ENCODE data around the gene BLOC1S2.
"Not testable (repeated sequence)": the region's sequence is repeated elsewhere in the genome, so short reads cannot be mapped to it uniquely, and the experiment has no call there.

BLOC1S2 gene

DNA sequence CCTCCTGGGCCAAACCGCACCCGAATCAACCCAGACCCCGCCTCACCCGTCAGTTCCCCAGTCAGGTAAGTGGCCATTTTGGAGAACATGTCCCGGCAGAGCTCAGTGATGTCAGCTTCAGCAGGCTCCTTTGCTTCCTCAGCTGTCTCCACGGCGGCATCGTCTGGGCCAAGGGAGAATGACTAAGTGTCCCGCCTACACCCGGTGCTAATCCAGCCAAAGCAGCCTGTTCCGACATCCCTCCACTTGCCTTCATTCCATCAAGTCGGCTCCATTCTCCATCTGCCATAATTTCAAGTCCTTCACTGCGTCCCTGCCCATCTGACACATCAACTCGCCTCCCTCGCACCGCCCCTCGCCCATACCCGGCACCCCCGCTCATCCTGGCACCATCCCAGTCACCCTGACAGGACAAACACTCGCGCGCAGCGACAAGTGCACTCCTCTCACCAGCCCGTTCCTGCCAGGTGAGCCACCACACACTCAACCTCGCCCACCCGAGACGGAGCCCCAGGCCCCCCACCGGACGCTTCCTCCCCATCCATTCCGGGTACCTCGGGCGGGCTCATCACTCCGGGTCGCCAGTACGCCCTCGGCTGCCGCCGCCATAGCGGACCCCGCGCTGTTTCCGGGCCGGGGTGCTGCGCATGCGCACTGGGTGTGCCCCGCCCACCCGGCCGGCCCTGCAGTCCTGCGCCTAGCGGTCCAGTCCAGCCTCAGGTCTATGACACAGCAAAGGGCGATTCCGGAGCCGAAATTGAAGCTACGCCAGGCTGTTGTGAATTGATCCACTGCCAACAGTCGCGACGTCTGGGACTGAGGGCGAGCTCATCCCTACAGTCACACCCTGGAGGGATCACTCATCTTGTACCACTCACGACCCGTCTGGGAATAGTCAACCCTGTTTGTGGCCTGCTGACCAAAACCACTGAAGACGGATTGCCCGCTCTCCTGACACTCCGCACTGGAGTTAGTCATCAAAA, at the start of gene BLOC1S2:
TSS of gene BLOC1S2 (minus strand) at position 630 of the 983 bp plus-strand sequence. CDS start at position 609, 21 bp downstream.
- peak; percentile 84 for DNase-seq (ENCODE audit: low read depth)

DNA sequence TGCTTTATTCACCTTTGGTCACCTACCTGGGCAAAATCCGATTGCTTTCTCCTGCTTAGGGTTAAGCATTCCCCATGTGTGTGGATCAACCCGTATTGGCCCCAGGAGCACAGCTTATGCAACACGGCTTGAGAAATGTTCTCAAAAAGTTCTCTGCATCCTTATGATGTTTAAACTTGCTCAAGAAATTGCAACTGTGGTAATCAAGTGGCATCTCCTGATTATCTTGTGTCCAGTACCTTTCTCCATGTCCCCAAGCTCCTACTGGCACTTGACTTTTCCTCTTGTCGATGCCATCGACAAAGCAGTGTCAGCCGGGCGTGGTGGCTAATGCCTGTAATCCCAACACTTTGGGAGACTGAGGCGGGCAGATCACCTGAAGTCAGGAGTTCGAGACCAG, 48.3 kb upstream of the BLOC1S2 start:
- peak; percentile 38 for DNase-seq (ENCODE audit: low read depth)

DNA sequence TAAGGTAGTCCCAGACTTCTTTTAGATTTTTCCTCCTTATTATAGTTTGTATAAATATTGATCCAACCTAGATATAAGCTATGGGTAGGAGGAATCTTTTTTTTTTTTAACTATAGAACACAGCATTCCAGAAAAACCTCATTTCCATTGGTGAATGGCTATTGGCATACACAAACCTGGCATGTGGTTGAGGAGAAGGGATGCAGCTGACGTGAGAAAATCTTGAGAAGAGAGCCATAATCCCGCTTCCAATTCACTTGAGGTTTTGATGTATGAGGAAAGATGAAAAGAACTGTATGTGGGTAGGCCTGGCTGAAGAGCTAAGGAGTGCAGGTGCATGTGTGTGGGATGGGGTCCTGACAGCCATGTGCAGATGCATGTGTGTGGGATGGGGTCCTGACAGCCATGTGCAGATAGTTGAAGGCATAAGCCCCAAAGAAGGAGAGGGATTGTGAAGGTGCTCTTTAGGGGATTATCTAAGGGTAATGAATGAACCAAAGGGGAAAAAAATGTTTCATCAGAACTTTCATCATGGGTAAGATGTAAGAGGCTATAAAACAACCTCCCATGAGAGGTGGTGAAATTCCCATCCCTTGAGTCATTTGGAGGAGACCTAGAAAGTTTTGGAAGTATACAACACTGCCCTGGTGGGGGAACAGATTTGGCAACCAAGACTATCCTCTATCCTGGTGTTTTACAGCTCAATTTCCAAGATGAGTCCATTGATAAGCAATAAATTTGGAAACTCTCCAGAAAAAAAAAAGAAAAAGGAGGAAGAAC, 47.4 kb upstream of the BLOC1S2 start:
- no peak for DNase-seq (ENCODE audit: low read depth)

DNA sequence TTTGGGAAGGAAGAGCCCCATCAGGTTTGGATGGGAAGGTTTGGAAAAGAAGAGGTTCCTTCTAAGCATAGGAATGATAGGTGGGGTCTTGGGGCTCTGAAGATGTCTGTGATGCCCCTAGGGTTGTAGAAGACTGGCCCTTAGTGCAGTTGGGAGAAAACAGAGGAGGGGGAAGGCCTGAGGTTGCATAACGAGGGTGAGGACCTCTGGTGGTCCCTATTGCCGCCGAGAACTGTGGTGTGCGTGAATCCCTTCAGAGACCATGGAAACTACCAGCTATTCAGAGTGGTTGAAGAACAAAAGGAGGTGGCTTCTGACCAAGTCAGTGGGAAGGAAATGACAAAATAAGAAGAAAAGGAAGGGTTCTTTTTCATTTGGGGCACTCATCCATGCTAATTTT, 46.6 kb upstream of the BLOC1S2 start:
- DNase-seq (ENCODE audit: low read depth) = no peak

DNA sequence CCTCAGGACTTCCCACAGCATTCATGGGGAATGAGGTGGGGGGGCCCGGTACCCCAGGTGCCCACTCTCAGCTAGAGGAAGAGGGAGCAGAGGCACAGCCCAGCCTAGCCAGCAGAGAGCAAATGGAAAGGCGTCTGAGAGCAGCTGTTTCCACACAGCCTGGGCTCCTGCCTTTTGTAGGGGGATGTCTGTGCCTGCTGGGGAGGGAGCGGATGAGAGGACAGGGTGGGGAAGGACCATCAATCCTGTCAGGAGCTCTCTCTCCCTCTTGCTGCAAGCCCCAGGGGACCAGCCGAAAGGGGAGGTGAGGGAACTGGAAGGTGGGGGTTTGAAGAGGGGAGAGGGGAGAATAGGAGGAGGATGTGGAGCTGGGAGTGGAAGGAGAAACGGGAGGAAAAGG, 43.6 kb upstream of the BLOC1S2 start, which contains the start of gene PKD2L1:
TSS of gene PKD2L1 (minus strand) at position 150 of the 400 bp plus-strand sequence. CDS start at position 25, 125 bp downstream.
- no peak for DNase-seq (ENCODE audit: low read depth)

DNA sequence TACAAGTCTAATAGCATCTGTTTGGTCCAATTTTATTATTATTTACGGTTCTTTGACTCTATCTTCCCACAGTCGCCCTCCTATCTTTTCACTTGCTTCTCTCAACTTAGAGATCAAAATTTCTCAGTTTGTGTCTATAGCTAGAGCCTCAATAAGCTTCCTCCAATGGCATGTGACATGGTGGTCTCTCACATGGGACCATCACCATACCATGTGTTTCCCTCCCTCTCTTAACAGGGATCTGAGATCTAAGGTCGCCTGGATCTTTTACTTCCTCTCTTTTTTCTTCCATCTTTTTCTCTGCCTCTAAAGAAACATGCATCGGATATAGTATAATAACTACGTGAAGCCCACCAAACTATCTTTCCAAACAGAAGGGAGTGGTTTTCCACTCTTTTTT, 41.7 kb upstream of the BLOC1S2 start:
- DNase-seq (ENCODE audit: low read depth) = no peak

DNA sequence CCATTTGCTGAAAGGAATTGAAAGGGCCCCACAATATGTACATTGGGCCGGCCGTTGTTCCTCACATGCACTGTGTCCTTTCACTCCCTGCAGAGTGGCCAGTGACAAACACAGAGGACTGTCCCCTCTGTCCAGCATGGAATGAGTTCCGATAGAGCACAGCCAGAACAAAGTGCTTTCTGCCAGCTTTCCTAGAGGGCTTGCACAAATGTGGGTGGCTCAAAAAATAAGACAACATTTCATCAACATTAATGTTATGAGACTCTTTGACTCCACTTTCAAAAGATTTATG, 41.2 kb upstream of the BLOC1S2 start:
- no peak for DNase-seq (ENCODE audit: low read depth)

DNA sequence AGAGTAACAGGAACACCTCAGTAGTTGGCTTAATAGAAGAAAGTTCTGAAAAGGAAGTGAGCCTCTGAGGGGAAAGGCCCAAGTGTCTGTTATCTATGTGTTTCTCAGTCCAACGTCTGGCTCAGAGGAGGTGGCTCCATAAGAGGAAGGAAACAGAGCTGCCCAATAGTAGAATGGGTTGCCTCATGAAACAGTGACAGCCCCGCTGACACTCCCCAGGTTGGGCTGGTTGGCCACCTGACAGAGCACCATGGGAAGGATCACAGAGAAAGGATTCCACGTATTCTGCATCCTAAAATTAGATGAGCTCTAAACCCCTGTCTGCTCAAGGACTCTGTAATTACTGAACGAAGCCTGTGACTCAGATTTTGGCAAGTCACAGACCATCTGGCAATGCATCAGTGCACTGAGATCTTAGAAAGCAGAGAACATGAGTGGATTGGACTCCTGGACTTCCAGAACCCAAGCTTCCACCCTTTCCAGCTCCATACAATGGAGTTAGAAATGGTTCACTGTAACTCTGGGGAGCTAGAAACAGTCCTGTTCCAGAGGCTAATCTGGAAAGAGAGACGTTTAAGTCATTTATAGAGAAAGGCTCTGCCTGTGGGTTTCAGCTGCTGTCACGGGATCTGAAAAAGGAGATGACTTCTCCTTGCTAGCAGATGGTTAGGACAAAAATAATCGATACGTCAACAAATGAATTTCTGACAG, 40.7 kb upstream of the BLOC1S2 start:
- DNase-seq (ENCODE audit: low read depth) = no peak

DNA sequence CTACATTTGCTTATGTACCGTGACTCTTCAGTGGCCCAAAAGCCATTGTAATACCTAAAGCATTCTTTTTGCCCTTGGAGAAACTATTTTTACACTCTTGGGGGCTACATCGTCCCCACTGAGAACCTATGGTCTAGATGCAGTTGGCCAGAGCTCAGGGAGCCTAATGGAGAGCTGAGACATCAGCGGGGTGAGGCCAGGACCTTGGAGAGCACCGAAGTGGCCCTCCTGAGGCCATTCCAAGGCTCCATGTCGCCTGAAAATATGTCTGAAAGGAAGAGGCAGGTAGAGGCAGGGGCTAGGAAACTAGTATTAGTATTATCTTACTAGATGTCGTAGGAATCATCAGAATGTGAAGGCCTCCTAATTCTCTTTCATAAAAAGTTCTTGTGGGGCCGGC, 38.7 kb upstream of the BLOC1S2 start:
- DNase-seq (ENCODE audit: low read depth) = no peak

DNA sequence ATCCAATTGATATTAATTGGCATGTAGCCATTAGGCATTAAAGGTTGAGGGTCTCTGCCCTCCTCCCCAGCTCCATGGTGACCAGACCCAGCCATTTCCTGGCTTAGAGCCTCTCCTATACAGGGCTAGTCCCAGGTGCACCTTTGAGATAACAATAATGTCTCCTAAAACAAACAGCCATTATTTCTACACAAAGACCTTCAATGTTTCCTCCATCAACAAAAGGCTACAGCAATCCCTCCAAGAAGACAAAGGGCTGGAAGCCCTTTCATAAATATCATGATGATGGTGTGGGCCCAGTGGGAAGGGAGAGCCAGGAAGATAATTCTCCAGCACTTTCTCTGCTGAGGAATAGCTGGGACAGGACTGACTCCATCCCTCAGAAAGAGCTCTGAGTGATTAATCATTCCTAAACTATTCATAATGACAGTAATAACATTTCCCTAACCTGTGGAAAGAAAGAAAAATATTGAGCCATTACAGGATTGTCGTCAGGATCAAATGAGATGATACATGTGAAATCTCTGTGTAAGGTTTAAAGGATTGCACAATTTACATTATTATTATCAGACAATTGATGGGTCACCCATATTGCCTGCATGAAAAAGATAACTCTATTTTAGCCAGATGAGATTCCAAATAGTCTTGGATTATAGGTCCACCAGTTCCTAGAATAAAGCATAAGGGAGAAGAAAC, 33.4 kb upstream of the BLOC1S2 start:
- DNase-seq (ENCODE audit: low read depth) = no peak

DNA sequence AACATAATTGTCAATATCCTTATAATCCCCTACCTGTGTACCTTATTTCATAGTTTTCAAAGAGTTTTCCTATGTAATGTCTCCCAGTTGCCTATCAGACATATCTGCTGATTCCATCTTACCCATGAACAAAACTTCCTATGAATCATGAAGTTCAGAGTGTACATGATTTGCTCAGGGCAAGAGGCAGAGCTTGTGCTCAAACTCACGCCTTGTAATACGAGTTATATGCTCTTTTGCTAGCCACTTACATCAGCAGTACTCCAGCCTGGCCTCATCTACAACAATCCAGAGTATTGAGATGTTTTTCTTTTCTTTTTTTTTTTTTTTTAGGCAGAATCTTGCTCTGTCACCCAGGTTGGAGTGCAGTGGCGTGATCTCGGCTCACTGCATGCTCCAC, 31.7 kb upstream of the BLOC1S2 start:
- no peak for DNase-seq (ENCODE audit: low read depth)

DNA sequence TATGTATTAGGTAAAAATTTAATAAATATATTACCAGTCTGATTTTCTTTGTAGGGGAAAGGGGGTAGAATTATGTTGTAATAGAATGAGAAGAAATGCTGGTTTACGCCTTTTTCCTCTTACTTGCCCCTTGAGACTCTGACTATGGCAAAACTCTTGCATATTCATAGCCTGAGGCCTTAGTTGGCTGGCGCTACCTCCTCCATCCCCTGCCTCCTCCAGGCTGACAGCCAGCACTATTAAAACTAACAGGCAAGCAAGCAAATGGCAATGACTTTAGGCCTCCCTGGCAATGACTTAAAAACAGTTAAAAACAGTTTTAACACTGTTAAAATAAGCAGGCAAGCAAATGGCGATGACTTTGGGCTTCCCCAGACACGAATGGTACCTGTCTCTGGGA, 29.1 kb upstream of the BLOC1S2 start:
- DNase-seq (ENCODE audit: low read depth) = peak; percentile 79

DNA sequence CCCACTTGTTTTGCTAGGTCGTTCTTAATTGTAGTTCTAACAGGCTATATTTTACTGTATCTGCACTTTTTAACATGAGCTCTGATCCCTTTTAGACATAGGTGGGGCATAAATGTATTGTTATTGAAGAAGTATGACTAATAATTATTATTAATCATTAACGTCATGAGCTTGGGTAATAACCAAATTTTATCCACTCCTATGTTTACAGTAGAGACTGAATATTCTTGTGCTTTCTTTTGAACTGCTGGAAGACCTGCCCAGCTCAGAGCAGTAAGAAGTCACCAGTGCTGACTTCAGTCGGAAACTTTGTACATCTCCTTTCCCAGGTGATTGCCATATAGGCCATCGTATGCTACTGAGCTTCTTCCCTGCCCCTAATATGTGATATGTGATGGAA, 24.8 kb upstream of the BLOC1S2 start:
- no peak for DNase-seq (ENCODE audit: low read depth)

DNA sequence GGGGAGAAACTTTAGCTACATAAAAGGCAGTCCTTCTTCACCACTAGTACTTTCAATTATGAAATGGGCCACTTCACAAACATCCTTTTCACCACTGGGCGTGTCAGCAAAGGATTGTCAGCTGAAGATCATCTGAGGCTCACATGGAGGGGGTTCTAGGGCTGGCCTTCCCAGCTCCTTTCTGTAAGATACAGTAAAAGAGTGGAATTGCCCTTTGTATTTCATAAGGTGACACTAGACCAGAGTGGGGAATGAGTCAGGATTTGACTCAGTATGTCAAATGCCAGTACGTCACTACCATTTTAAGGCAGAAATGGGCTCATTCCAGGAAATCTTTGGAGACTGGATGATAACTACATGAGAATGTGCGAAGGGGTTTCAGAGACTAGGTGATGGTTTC, 21.2 kb upstream of the BLOC1S2 start:
- DNase-seq (ENCODE audit: low read depth) = peak; percentile 9

DNA sequence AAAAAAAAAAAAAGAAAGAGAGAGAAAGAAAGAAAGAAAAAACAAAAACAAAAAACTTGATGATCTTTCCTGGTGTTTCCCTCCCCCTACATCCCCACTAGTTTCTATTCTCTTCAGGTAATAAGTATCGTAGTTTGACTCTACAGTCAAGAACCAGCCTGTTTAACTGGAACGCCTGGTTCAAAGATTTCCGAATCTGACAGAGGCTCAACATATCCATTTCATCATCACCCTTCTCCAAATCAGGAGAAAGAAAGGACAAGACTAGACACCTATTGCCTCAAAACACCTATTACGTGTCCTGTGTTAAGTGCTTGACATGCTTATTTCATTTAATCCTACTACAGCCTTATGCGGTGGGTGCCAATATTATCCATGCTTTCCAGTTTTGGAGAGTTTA, 20.4 kb upstream of the BLOC1S2 start:
- no peak for DNase-seq (ENCODE audit: low read depth)

DNA sequence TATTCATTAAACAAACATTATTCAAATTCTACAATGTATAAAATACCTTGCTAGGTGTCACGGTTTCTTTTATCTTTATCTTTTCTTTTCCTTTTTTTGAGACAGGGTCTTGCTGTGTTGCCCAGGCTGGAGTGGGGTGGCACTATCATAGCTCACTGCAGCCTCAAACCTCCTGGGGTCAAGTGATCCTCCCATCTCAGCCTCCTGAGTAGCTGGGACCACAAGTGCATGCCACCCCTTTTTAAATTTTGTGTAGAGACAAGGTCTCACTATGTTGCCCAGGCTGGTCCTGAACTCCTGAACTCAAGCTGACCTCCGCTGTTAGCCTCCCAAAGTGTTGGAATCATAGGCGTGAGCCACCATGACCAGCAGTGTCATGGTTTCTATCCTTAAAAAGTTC, 17.9 kb upstream of the BLOC1S2 start:
- DNase-seq (ENCODE audit: low read depth) = no peak

DNA sequence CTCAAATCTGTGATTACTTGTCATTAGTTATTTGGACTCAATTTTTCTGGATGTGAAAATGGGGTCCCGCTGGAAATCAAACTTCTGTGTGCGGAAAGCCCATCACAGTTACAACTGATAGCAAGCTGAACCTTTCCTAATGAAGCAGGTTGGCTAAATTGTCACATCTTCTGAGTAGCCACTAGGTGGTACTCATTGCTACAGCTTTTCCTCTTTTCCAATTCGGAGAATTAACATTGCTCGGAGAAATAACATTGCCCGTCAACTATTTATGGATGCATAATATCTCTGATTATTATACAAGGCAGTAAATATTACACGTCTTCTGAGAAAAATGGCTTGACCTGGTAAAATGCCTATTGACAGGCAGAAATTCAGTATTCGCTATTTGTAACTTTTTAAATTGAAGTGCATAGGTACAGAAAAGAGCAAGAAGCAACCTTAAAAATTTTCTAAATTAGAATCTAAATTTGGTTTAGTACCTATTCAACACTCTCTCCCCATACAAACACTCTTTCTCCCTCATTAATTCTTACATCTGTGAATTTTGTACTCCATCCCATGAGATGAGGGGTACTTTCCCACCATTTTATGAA, 17.3 kb upstream of the BLOC1S2 start:
- DNase-seq (ENCODE audit: low read depth) = peak; percentile 15

DNA sequence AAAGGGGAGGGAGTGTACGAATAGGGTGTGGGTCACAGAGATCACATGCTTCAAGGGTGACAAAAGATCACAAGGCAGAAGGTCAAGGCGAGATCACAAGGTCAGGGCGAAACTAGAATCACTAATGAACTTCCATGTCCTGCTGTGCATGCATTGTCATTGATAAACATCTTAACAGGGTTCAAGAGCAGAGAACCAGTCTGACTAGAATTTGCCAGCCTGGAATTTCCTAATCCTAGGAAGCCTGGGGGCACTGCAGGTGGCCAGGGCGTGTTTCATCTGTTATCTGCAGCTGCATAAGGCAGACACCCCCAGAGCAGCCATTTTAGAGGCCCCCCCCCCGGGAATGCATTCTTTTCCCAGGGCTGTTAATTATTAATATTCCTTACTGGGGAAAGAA, 14.6 kb upstream of the BLOC1S2 start:
- DNase-seq (ENCODE audit: low read depth) = not testable (repeated sequence)

DNA sequence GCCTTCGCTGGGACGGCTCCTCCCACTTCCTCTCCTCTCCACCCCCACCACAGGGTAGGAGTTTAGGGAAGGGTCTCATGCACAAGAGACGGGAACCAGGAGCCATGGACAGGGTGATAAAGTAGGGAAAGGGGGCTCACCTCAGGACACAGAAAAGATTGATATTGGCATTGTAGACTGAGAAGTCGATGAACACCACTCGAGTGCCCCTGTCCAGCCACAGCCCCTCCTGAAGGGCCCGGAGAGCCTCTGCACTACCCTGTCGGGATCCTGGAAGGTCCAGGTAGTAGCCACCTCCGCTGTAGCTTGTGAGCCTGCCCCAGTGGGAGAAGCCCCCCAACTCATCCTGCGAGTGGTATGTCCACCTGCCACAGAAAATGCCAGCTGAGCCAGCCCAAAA, 10.8 kb upstream of the BLOC1S2 start:
- DNase-seq (ENCODE audit: low read depth) = no peak

DNA sequence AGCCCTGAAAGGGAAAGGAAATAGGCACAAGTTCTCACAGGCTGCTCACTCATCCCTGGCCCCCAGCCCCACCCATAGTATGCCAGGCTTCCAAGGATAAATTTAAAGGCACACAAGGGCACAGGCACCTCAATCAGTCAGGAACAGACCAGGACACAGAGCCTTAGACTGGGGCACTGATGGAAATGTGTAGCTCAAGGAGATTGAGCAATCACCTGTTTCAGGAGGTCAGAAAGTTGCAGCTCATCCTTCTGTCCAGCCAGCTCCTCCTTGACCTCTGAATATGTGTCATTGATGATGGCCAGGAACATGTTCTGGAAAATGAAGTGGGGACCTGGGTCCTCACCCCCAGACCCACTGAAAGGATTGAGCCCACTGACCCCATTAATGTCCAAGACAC, 6.6 kb upstream of the BLOC1S2 start:
- no peak for DNase-seq (ENCODE audit: low read depth)

DNA sequence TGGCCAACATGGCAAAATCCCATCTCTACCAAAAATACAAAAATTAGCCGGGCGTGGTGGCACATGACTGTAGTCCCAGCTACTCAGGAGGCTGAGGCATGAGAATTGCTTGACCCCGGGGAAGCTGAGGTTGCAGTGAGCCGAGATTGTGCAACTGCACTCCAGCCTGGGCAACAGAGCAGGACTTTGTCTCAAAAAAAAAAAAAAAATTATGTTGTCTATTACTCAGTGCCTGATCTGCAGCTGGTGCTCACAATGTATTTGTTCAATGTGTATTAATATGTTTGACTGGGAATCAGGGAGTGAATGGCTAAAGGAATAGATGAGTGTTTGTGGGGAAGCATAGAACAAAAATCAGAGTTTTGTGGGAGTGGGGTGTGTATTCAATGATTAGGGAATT, 5.8 kb upstream of the BLOC1S2 start:
- DNase-seq (ENCODE audit: low read depth) = not testable (repeated sequence)

DNA sequence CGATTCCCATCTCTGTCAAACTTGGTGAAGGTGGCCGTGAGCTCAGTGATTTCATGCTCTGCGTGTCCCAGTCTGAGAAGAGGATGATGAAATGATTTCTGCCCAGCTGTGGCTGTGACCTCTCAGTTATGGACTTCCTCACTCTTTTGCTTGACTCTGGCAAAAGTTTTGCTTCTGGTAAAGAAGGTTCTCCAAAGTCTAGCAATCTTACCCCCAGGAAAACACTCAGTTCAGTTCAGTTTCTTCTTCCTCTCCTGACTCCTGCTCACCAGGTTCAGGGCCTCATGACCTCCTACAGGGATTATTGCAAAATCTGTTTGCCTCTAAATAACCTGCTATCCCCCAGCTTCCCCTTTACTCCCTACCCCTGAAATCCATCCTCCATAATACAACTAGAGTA, 4.9 kb upstream of the BLOC1S2 start:
- DNase-seq (ENCODE audit: low read depth) = no peak
